ENCODE results near the gene WFDC1. TPM values are rescaled to one million over a fixed set of nuclear protein-coding genes. Genes with fewer than 3 reads are reported as not detected.

WFDC1 gene
- polyA plus RNA-seq, 1 experiment = 19.9 TPM

- ChIA-PET POLR2A (interaction anchor here (0.7 kb wide), 1 partner anchor 10 kb away, joined by 5 read pairs; no protein-coding TSS in a partner anchor), CTCF (no interaction called here)
- no peak overlapping the region for H3K4me3 ChIP-seq (ENCODE audit: low read depth, low read length)
- no peaks in the 10 kb centered on the region; the same call in 1 of the 2 replicates for H3K9me3 ChIP-seq (ENCODE audit: control insufficient read depth, insufficient read depth, low read length)
- TF ChIP-seq CTCF (IDR thresholded peaks at IDR 0.05; ENCODE audit: low read depth, low read length) = no peak
- no peak for DNase-seq (ENCODE audit: low read depth, low spot score)
- peaks cover 32% of the 10 kb centered on the region for H3K27me3 ChIP-seq (ENCODE audit: control insufficient read depth, insufficient read depth, low read length)
- no peak overlapping the region for H3K27ac ChIP-seq (ENCODE audit: low read depth, low read length)
Observed at GRCh38 chr16:84350685-84351400, 56.2 kb downstream of the WFDC1 start.

GRCh38 chr16:84351630-84352029 lies 57.0 kb downstream of the WFDC1 start:
- Histone ChIP-seq H3K27me3 (ENCODE audit: control insufficient read depth, insufficient read depth, low read length) (peaks cover 31% of the 10 kb centered on the region), H3K9me3 (ENCODE audit: control insufficient read depth, insufficient read depth, low read length) (no peaks in the 10 kb centered on the region; the same call in 1 of the 2 replicates), H3K4me3 (ENCODE audit: low read depth, low read length) (no peak overlapping the region), H3K27ac (ENCODE audit: low read depth, low read length) (no peak overlapping the region)
- TF ChIP-seq CTCF (IDR thresholded peaks at IDR 0.05; ENCODE audit: low read depth, low read length) = no peak
- ChIA-PET POLR2A (interaction anchor here (0.7 kb wide), 1 partner anchor 26 kb away, joined by 9 read pairs; no protein-coding TSS in a partner anchor), CTCF (no interaction called here)
- no peak for DNase-seq (ENCODE audit: low read depth, low spot score)

GRCh38 chr16:84354306-84354705 lies 59.6 kb downstream of the WFDC1 start:
- no peak for TF ChIP-seq CTCF (IDR thresholded peaks at IDR 0.05; ENCODE audit: low read depth, low read length)
- no peak for DNase-seq (ENCODE audit: low read depth, low spot score)
- CTCF ChIA-PET = no interaction called here
- Histone ChIP-seq H3K27ac (ENCODE audit: low read depth, low read length) (no peak overlapping the region), H3K27me3 (ENCODE audit: control insufficient read depth, insufficient read depth, low read length) (peaks cover 30% of the 10 kb centered on the region), H3K4me3 (ENCODE audit: low read depth, low read length) (no peak overlapping the region), H3K9me3 (ENCODE audit: control insufficient read depth, insufficient read depth, low read length) (no peaks in the 10 kb centered on the region; the same call in 1 of the 2 replicates)
- POLR2A ChIA-PET = no interaction called here

DNA sequence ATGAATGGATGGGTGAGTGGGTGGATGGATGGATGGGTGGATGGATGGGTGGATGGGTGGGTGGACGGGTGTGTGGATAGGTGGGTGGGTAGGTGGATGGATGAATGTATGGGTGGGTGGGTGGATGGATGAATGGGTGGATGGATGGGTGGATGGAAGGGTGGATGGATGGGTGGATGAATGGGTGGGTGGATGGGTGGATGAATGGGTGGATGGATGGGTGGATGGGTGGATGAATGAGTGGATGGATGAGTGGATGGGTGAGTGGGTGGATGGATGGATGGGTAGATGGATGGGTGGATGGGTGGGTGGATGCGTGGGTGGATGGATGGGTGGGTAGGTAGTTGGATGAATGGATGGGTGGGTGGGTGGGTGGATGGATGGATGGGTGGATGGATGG lies 60.5 kb downstream of the WFDC1 start:
- CTCF ChIA-PET = no interaction called here
- H3K4me3 ChIP-seq (ENCODE audit: low read depth, low read length) = no peak overlapping the region
- POLR2A ChIA-PET = no interaction called here
- H3K27ac ChIP-seq (ENCODE audit: low read depth, low read length) = no peak overlapping the region
- no peak for DNase-seq (ENCODE audit: low read depth, low spot score)
- no peak for TF ChIP-seq CTCF (IDR thresholded peaks at IDR 0.05; ENCODE audit: low read depth, low read length)
- H3K9me3 ChIP-seq (ENCODE audit: control insufficient read depth, insufficient read depth, low read length) = no peaks in the 10 kb centered on the region; the same call in 1 of the 2 replicates
- peaks cover 31% of the 10 kb centered on the region for H3K27me3 ChIP-seq (ENCODE audit: control insufficient read depth, insufficient read depth, low read length)

DNA sequence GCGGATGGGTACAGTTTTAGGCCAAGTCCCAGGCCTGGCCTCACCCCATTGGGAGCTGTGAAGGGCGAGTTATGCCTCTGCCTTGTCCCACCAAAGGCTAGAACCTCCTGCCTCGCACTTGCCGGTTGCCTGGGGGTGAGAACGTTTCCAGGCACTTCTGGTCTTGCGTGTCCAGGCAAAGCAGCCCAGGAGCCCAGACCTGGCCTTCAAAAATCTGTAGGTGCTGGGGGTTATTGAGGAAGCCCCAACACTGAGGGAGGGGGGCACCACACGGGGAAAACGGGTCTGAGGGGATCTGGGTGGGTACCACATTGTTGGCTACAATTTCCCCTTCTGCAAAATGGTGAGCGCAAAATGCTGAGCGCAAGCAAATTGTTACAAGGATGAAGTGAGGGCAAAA lies 61.5 kb downstream of the WFDC1 start:
- no peaks in the 10 kb centered on the region for H3K9me3 ChIP-seq (ENCODE audit: control insufficient read depth, insufficient read depth, low read length)
- ChIA-PET POLR2A (no interaction called here), CTCF (no interaction called here)
- no peak overlapping the region for H3K4me3 ChIP-seq (ENCODE audit: low read depth, low read length)
- peaks cover 34% of the 10 kb centered on the region for H3K27me3 ChIP-seq (ENCODE audit: control insufficient read depth, insufficient read depth, low read length)
- H3K27ac ChIP-seq (ENCODE audit: low read depth, low read length) = no peak overlapping the region
- DNase-seq (ENCODE audit: low read depth, low spot score) = no peak
- no peak for TF ChIP-seq CTCF (IDR thresholded peaks at IDR 0.05; ENCODE audit: low read depth, low read length)

Data from AG04450 (cell line).